ENCODE results near the gene PLXNA1.

Gene PLXNA1

DNA sequence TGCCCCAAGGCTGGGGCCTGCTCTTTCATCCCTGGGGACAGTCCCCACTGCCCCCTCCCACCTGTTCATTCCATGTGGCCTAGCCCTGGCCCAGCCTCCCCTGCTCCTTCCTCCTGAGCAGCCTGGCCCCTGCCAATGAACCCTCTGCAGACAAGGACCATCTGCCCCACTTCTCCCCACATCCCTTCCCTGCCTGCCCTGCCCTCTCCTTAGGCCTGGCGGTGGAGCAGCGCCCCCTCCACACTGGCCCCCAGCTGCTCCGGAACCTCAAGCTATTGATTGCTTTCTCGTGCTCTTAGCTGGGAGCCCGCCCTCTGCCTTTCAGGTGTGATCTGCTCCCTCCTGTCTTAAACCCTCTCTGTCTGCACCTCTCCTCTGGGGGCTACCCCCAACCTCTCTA, 8.0 kb downstream of the PLXNA1 start:
- no peak overlapping the region for H3K4me3 ChIP-seq (ENCODE audit: low read depth, low read length)
- TF ChIP-seq, protein P1, sequence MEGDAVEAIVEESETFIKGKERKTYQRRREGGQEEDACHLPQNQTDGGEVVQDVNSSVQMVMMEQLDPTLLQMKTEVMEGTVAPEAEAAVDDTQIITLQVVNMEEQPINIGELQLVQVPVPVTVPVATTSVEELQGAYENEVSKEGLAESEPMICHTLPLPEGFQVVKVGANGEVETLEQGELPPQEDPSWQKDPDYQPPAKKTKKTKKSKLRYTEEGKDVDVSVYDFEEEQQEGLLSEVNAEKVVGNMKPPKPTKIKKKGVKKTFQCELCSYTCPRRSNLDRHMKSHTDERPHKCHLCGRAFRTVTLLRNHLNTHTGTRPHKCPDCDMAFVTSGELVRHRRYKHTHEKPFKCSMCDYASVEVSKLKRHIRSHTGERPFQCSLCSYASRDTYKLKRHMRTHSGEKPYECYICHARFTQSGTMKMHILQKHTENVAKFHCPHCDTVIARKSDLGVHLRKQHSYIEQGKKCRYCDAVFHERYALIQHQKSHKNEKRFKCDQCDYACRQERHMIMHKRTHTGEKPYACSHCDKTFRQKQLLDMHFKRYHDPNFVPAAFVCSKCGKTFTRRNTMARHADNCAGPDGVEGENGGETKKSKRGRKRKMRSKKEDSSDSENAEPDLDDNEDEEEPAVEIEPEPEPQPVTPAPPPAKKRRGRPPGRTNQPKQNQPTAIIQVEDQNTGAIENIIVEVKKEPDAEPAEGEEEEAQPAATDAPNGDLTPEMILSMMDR (IDR thresholded peaks at IDR 0.05; ENCODE audit: low read depth, low read length, missing control alignments), result no peak
- DNase-seq (ENCODE audit: low read depth), result no peak

DNA sequence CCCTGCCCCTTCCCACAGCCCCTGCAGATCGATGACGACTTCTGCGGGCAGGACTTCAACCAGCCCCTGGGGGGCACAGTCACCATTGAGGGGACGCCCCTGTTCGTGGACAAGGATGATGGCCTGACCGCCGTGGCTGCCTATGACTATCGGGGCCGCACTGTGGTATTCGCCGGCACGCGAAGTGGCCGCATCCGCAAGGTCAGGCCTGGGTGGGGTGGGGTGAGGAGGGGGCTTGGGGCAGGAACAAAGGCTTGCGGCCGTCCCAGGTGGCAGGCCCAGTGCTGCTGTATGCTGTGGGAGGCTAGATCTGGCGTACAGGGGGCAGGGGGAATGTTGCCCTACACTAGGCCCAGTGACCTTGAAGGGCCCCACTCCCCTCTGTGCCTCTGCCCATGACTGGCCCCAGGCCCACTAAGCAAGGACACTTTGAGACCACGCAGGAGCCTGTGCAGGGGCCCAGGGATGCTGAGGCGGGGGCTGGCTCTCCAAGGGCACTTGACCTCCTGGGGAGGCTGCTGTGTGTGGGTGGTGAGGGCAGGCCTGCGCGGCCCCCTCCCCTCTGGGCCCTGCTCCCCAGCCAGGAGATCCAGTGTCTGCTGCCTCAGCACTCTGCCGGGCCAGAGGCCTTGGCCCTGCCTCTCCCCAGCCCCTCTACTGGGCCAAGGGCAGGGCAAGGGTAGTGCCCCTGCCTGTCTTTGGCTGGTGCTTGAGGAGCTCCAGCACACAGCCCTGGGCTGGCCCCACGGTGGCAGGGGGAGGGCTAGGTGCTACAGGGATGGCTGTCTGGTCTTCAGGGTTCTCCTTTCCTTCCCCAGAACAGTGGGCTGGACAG, 8.7 kb downstream of the PLXNA1 start:
- H3K4me3 ChIP-seq (ENCODE audit: low read depth, low read length), result no peak overlapping the region
- TF ChIP-seq, protein P1 (IDR thresholded peaks at IDR 0.05; ENCODE audit: low read depth, low read length, missing control alignments), result no peak
- DNase-seq (ENCODE audit: low read depth), result no peak

DNA sequence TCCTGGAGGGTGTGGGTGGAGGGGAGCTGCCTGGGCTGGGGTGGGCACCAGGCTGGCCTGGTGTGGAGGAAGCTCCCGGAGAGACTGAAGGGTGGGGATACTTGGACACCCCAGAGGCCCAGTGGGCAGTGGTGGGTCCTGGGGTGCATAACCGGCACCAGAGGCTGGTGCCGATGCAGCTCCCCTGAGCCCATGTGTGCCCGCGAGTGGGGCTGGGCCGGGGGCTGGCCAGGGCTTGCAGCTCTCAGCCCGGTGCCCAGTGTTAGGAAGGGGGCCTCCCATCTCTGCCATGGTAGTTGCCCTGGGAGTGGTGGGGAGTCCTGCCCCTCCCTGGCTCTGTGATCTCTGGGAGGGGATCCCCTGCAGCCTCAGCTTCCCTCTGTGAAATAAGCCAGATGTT, 9.3 kb downstream of the PLXNA1 start:
- no peak overlapping the region for H3K4me3 ChIP-seq (ENCODE audit: low read depth, low read length)

DNA sequence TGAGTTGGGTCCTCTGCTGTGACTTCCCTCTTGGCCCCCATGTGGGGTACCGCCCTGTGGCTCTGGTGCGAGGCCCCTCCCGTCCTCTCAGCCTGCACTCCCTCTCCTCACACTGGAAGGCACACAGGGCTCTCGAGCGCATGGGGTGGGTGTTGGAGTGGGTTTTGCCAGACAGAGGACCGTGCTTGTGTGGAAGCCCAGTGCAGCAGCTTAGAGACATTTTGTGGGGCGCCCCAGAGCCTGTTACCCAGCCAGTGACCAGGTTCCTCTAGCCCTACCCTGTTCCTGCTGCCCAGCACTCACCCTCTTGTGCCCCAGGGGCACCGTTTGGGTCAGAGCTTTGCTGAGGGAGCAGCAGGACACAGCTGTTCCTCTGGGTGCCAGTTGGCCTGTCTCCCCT, 9.9 kb downstream of the PLXNA1 start:
- TF ChIP-seq, protein P1 (IDR thresholded peaks at IDR 0.05; ENCODE audit: low read depth, low read length, missing control alignments), result no peak
- no peak overlapping the region for H3K4me3 ChIP-seq (ENCODE audit: low read depth, low read length)
- no peak for DNase-seq (ENCODE audit: low read depth)

More for the DNA sequence above, 9.3 kb downstream of the PLXNA1 start:
- DNase-seq (ENCODE audit: low read depth), result no peak
- TF ChIP-seq, protein P1 (IDR thresholded peaks at IDR 0.05; ENCODE audit: low read depth, low read length, missing control alignments), result no peak

DNA sequence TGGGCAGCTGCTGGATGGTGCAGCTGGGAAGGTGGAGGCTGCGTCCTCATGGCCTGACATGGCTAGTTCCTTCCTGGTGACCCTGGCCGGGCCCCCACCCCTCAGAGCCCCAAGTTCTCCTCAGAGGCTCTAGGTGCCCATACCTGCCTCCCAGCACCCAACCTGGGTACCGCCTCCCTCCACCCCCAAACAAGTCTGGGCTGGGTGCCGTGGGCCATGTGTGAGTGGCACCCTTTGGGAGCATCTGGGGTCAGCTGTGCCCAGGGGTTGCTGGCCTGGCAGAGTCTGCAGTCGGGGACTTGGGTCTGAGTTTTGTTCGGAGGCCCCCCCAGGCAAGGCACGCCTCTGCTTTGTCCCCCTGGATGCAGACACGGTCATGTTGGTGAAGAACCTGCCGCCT, 10.5 kb downstream of the PLXNA1 start:
- no peak for DNase-seq (ENCODE audit: low read depth)
- TF ChIP-seq, protein P1 (IDR thresholded peaks at IDR 0.05; ENCODE audit: low read depth, low read length, missing control alignments), result no peak
- no peak overlapping the region for H3K4me3 ChIP-seq (ENCODE audit: low read depth, low read length)

DNA sequence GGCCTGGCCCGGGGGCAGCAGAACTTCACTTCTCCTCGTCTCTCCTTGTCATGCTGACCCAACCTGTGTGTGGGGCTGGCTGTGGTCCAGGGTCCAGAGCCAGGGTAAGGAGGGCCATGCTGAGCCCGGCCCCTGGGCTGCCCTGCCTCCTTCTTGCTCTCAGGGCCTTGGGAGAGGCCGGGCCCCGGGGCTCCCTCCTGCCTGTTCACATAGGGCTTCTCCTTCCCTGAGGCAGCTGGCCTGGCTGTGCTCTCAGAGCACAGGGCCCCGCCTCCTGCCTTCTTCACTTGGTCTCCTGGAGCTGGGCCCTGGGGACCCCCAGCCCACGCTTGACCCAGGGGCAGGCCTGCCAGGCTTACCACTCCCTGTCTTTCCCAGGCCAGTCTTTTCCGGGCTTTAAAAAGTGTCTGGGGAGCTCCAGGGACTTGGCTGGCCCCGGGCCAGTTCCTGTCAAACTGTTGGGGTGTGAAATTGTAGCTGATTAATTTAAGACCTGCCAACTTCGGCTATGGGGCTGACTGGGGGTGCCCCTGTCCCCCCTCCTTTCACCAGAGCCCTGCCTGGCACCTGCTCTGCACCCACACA, 11.8 kb downstream of the PLXNA1 start:
- DNase-seq (ENCODE audit: low read depth), result no peak
- no peak overlapping the region for H3K4me3 ChIP-seq (ENCODE audit: low read depth, low read length)
- TF ChIP-seq, protein P1 (IDR thresholded peaks at IDR 0.05; ENCODE audit: low read depth, low read length, missing control alignments), result no peak

Data from GM12864 (cell line).